HG02973 (cell line): ENCODE measurements around the gene IGSF3.

Experiments used
- ATAC-seq: cut with Tn5 transposase; IDR thresholded peaks from one replicate; pipeline ENCODE4 v1.9.1; 2021; ENCODE audit warnings: moderate library complexity; ENCODE audit not compliant: unreplicated experiment

IGSF3 gene

DNA sequence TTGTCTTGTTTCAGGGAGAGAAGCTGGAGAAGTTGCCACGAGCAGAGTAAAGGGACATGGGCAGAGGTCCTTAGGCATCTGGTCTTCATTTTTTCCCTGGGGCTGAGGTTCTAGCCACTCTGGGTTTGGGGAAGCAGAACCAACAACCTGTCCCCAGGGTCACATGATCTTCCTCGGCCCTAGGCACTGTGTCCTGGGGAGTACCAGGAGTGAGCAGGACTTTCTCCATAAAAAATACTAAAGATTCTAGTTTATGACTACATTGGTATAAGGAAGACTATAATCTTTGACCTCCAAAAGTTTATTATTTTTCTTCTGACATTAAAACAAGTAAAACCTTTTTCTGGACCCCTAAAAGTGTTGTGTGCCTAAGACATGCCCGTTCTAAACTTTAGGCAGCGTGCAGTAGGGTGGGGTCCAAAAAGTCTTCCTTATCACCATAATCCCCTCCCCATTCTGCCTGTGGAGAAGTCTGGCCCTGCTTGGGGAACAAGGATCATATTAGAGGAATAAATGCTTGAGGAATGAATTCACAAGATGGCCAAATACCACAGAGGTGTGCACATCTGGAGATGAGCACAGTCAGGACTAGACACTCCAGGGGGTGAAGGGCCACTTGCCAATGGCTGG, 19.3 kb upstream of the IGSF3 start:
- no peak for ATAC-seq

DNA sequence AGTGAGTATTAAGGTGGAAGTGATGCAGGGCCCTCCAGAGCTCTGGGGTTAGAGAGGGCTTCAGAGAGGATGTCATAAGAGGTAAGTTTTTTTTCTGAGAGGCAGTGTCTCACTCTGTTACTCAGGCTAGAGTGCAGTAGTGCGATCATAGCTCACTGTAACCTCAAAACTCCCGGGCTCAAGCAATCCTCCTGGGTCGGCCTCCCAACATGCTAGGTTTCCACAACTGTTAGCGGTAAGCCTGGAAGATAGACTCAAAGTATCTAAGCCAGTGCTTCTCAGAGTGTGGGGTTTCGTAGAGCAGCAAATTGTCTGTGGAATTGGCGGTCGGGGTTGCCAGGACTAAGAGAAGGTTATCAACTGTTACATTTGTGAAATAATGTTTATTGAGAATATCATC, 18.6 kb upstream of the IGSF3 start:
- ATAC-seq, result no peak

DNA sequence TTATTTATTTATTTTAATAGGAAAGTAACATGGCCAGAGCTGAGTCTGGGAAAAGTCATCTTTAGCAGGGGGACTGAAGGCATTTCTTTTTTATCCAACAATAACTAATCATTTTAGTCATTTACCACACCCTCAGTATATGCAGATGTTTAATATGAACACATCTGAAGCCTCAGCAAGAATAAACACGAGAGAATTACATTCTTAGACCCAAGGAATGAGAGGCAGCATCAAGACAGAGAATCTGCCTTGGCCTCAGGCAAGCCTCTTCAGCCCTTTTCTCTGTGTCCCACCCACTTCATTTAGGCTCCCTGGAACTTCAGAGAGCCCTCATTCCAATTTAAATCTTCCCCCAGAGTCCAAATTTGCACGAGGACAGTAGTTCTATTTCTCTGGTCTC, 17.0 kb upstream of the IGSF3 start:
- no peak for ATAC-seq

DNA sequence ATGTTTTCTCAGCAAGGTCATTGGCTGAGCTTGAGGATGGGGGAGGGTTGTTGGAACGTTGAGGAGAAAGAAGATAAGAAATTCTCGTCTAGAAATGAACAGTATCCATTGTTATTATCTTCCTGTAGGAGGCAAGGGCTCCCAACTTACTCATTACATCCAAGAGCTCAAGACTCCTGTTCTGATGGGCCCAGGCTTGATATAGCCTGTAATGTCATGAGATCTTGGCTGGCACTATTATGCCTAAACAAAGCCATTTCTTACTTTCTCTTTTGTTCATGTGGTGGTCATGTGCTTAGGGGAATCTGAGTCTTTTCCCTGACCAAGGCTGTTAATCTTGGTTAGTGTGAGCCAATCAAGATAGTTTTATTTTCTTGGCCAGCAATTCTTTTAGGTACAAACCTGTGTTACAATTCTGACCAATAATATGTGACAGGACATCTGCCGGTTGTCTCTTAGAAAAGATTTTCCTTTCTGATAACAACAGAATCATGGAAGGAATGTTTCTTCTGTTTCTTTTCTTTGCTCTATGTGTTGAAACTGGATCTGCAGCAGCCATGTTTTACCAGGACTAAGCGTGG, 15.2 kb upstream of the IGSF3 start:
- ATAC-seq, result no peak

DNA sequence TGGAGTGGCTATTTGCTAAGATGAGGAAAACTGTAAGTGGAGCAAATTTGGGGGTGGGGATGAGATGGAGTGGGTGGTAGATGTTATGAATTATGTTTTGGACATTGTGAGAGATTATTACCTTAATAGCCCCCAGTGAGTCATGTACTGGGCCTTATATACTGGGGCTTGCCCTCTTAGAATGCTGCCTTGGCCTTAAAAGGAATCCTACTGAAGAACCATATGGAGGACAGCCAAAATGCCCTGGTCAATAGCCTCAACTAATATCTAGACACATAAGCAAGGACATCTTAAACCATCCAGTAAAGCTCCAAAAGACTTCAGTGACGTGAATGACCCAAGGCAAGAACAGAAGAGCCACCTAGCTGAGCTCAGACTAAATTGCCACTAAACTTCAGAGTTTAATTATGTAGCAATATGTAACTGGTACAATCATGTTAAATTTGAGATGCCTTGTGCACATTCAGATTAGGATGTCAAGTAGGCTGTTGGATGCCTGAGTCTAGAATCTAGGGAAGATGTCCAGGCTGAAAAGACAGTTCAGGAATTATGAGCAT, 13.9 kb upstream of the IGSF3 start:
- no peak for ATAC-seq

DNA sequence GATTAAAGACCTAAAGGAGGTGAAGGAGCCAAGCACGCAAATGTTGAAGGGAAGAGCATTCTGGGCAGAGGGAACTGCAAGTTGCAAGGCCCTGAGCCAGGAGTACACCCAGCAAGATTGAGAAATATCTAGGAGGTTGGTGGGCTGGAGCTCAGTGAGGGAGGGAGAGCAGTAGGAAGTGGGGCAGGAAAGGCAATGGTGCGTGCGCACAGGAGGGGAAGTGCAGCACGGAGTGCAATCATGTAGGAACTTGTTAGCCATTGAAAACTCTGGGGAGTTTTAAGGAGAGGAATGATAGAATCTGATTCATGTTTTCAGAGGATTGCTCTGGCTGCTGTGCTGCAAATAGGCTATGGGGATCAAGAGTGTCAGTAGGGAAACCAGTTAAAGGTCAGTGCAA, 13.2 kb upstream of the IGSF3 start:
- ATAC-seq, result no peak

DNA sequence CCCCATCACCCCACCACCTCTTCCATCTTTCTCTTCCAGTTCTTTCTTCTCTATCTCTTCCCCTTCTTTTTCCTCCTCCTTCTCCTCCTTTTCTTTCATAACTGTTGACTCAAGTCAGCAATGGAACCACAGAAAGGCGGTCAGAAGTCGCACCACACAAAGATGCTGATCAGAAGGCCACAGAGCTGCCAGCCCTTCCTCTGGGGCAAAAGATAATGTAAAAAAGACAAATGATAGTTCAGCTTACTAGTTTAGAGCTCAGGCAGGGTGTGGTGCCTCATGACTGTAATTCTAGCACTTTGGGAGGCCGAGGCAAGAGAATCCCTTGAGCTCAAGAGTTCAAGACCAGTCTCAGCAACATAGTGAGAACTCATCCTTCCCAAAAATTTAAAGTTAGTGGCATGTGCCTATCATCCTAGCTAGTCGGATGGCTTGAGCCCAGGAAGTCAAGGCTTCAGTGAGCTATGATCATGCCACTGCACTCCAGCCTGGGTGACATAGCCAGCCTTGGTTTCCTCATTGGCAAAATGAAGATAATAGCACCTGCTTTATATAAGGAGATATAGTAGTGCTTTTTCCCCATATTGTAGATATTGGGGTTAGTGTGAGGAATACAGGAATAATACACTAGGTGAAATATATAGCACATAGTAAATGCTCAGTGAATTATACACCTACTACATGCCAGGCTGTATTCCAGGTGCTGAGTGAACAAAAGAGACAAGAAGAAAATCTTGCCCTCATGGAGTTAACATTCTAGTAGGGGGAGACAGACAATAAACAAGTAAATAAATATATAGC, 12.5 kb upstream of the IGSF3 start:
- no peak for ATAC-seq

DNA sequence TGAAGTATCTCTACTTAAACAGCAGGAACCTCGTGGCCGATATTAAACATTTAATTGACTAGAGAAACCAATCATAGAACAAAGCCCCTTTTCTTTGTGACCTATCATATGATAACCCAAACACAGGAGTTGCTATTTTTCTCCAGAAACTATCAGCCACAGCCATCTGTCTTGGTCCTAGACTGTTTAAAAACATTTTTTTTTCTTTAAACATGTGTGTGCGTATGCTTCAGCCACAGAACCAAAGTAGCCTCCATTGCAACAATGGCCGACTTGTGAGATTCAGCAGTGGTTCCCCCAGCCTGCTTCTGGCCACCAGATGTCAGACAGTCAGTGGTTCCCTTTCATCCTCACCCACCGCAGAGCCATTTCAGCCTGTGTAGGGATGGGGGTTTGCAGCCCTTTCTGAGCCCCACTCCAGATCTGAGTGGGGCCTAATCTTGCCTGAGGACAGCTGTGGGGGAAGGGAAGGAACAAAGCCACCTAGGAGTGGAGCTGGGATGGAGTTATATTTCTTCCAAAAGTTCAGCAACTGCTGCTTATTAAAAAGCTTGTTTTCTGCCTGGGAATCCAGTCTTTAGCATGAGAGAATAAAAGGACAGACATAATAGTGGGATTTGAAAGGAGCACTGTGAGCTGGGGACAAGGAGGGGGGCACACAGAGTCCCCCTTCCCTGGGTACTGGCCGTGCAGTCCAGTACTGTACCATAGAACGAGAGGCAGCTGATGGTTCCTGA, 11.7 kb upstream of the IGSF3 start:
- ATAC-seq, result no peak

DNA sequence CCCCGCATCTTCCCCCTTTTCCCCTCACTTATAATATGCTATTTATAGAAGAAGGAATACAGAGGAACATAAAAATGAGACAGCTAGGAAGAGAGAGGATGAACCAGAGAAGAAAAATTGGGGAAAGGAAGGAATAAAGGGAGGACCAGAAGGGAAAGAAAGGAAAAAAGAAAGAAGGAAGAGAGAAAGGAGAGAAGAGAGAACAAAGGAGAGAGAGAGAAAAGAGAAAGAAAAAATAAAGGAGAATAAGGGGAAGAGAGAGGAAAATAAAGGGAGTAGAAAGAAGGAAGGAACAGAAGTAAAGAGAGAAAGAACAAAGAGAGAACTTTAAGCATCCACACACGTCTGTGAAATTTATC, 11.2 kb upstream of the IGSF3 start:
- no peak for ATAC-seq

DNA sequence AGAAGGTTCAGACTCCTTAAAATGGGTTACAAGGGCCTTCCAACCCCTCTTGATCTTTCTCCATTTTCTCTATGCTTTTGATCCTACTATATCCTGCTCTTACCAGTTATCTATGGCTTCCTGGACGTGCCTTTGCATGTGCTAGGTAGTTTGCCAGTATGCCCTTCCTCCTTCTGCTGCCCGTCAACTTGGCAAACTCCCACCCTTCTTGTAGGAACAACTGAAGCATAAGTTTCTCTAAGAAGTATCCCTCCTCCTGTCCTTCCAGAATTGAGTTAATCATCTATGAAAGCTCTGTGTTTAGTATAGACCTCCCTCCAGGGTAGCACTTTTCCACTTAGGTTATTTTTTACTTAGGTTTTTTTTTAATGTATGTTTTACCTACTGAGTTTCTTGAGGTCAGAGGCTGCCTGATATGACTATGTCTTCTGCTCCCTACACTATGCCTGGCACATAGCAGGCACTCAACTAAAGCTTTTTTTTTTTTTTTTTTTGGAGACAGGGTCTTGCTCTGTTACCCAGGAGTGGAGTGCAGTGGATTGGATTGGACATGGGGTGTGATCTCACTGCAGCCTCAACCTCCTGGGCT, 10.0 kb upstream of the IGSF3 start:
- no peak for ATAC-seq

DNA sequence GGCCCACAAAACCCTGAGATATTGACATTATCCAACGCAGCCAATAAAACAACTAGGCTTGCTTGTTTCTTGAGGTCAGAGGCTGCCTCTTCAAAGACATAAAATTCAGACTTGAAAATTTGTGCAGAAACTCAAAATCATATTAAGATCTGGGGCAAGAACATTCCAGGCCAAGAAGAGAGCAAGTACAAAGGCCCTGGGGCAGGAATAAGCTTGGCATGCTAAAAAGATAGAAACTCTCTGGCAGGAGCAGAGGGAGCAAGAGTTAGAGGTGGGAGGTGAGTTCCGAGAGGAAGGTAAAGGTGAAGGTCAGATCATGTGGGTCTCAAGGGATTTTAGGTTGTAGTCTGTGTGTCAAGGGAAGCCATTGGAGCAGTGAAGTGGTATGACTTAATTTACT, 8.8 kb upstream of the IGSF3 start:
- no peak for ATAC-seq

DNA sequence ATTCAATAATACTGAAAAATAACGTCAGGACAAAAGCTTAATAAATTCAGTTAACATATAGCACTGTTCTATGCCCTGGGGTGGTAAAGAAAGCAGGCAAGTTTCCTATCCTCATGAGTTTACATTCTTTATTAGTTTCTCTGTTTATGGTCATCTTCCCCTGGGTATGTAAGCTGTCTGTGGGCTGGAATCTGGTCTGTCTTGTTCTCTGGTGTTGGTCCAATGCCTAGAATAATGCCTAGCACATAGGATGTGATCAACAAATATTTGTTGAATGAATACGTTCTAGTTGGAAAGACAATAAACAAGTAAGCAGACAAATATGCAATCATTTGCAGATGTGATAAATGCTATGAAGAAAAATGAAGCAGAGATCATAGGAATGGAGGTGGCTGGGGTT, 7.2 kb upstream of the IGSF3 start:
- no peak for ATAC-seq

DNA sequence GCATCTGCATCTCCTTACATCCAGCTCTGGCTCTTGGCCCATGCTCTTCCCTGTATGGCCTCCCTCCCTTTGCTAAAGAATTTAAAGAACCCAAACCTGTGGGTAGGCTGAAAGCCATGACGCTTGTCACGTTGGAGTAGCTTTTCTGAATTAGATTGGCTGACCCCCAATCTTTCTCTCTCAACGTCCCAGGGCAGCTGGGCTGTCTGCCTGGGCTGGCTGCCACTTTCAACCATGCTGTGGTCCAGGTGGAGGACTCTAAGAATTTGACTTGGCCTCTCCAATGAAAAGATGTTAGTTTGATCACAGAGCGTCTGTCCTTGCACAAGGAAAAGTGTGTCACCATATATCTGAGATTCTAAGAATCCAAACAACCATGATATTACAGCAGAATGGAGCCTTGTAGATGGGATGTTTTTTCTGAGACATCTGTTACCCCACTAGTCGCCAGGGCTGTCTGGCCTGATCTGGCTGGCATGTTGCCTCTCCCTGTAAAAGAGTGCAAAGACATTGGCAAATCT, 6.5 kb upstream of the IGSF3 start:
- no peak for ATAC-seq

DNA sequence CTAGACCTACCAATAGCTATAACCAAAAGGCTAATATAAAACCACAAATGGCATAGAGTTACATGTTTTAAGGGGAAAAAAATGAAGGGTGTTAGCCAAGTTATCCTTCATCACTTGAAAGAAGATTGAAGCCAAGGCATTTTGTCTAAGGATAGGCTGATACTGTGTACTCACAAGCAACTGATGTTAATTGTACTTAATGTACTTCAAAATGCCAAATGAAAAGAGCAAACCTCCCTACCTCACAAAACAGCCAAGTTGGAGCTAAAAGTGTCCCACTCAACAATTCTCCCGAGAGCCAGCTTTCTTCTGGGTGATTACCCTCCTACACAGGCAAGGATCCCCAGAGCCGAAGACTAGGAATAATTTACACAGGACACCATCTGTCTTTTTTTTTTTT, 4.4 kb upstream of the IGSF3 start:
- ATAC-seq, result no peak

DNA sequence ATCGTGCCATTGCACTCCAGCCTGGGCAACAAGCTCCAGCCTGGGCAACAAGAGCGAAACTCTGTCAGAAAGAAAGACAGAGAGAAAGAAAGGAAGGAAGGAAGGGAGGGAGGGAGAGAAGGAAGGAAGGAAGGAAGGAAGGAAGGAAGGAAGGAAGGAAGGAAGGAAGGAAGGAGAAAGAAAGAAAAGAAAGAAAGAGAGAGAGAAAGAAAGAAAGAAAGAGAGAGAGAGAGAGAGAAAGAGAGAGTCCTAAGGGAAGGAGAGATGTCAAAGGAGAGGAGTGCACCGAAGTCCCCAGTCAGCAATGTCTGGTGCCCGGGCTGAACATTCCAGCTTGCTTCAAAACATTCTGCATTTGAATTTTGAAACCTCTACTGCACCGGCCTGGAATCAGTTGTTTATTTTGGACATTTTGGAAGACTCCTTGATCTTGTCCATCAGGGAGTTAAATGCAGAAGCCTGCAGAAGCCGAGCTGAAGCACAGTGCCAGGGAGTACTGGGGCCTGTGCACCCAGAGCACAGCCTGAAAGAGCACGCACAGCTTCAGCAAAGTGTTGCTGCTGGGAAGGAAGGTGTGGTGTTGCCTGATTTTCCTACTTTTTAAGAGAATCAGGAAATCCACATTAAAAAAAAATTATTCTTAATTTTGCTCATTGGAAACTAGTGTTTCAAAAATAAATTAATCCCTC, 3.7 kb upstream of the IGSF3 start:
- ATAC-seq, result no peak

DNA sequence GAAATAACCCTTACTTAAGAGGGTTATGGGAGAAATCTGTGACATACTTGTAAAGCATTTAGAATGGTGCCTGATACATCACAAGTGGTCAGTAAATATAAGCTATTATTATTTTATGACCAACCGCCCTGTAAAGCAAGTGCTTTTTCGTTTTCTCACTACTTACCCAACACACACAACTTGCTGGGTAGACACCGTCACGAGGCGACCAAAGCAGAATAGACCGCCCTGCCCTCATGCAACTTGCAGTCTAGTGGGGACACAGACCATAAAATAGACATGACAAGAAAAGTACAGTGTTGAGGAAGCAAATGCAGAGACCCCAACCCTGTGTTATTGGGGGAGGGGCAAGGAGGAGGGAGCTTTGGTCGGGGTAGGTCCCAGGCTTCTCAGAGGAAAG, 744 bp upstream of the IGSF3 start:
- ATAC-seq, result no peak

DNA sequence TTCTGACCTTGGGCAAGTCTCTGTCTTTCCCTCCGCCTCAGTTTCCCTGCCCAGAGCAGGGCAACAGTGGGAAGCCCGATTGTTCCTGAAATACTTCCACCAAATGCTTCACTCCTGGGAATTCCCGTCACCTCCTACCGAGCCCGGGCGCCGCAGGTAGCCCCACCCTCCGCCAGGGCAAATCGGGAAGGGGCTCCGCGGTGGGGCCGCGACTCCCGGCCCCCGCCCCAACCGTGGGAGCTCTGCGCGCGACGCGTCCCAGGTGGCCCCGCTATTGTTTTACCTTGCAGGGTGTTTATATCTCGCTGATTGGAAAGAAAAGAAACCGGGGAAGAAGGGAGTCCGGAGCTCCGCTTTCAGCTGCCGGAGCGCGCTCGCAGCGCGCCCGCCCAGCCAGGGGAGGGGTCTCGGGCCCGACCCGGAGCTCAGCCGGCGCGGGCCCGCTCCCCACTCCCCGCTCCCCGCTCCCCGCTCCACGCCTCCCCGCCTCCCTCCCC, 407 bp downstream of the IGSF3 start:
- ATAC-seq, result no peak

DNA sequence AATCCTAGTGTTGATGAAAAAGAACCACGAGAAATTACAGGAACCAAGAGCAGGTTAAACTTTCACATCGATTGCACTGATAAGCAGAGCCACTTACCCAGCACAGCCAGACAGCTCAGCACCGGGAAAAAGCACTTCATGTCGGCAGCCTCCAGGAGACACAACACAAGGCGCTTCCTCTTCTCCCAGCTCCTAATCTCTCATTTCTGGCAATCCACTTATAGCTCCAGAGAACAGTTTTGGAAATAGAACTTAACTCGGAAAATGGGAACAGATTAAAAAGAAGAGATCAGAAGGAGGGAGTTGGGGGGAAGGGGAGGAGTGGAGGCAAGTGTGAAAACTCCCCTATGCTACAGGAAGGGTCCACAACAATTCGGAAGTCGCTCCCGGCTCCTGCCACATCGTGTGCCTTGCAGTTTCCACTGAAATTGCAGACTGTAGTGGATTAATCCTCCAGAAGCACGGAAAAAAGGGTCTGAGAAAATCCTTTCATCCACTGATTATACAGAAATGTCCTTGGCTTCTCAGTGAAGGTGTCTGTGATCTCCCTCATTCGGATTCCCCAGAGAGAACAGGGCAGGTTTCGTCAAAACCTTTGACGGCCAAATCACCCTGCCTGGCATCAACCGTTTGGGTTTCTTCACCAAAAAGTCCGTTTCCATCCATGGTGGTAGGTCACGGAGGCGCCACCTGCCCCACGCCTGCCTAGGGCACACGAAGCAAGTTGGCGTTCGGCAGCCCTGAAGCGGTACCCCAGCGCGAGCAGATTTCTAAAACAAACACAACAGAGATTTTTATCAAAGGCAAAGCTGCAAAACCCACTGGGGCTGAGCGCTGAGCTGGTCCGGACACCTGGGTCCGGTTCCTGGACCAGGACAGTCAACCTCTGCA, 1.1 kb downstream of the IGSF3 start:
- ATAC-seq, result no peak

DNA sequence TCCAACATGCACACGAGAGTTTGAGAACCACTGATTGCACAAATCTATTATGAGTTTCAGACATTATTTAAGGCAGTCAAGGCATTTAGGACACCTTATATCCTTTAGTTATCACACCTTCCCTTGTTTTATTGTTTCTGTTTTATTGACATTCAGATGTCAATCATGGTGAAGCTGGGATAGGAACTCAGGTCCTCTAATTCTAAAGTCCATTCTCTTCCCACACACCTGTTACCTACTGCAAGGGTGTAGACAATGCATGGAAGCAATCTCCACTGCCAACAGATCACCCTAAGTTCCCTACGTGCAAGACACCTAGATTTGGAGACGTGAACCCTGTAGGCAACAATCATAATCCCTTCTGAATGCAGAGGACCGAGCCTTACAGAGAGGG, 2.6 kb downstream of the IGSF3 start:
- ATAC-seq, result no peak
